ENCODE measurements around the gene FBXO3. TPM values are rescaled to one million over a fixed set of nuclear protein-coding genes. Genes with fewer than 3 reads are reported as not detected.

FBXO3 gene
- total RNA-seq, 4 donors from 2014 or later = 27.3 to 43.9 (median 34.4) TPM

- H3K36me3 ChIP-seq = peaks cover 0 to 61% (median 15%) of the 10 kb centered on the region in 3 donors
- intact Hi-C loops (cut with DNase I) = no loop called here
Measured at GRCh38 chr11:33721426-33721825, 52.9 kb downstream of the FBXO3 start.

GRCh38 chr11:33719587-33719986 lies 54.7 kb downstream of the FBXO3 start:
- DNase-seq = no peak
- intact Hi-C loops (cut with DNase I) = no loop called here
- WGBS, 2 donors = 45 to 47% methylated on average over 5 of the region's 5 CpGs
- Histone ChIP-seq H3K4me3 (no peak overlapping the region), H3K36me3 (peaks cover 2 to 80% (median 15%) of the 10 kb centered on the region in 3 donors), H3K9me3 (no peaks in the 10 kb centered on the region), H3K27ac (peak overlapping the region in 1 of 4 donors; percentile 80), H3K4me1 (peaks cover 36 to 88% (median 65%) of the 10 kb centered on the region in 3 donors), H3K27me3 (no peaks in the 10 kb centered on the region)
- TF ChIP-seq CTCF (IDR thresholded peaks at IDR 0.05) = no peak
- TF ChIP-seq POLR2A (IDR thresholded peaks at IDR 0.05) = no peak

More at GRCh38 chr11:33721426-33721825, 52.9 kb downstream of the FBXO3 start:
- peaks cover 30 to 84% (median 57%) of the 10 kb centered on the region in 3 donors for H3K4me1 ChIP-seq
- H3K27ac ChIP-seq = peak overlapping the region in 3 of 4 donors; percentile 65 to 89 (median 80)
- no peak for DNase-seq
- 22 to 31% methylated on average over 1 of the region's 1 CpG for whole genome bisulfite sequencing, 2 donors
- no peak overlapping the region for H3K4me3 ChIP-seq
- no peak for TF ChIP-seq POLR2A (IDR thresholded peaks at IDR 0.05)
- no peak for TF ChIP-seq CTCF (IDR thresholded peaks at IDR 0.05)
- no peaks in the 10 kb centered on the region for H3K9me3 ChIP-seq
- H3K27me3 ChIP-seq = no peaks in the 10 kb centered on the region

- Histone ChIP-seq H3K9me3 (no peaks in the 10 kb centered on the region), H3K4me1 (peaks cover 25 to 79% (median 54%) of the 10 kb centered on the region in 3 donors), H3K4me3 (no peak overlapping the region), H3K27me3 (no peaks in the 10 kb centered on the region), H3K27ac (no peak overlapping the region), H3K36me3 (peaks cover 2 to 91% (median 15%) of the 10 kb centered on the region in 3 donors)
- no peak for TF ChIP-seq POLR2A (IDR thresholded peaks at IDR 0.05)
- no peak for TF ChIP-seq CTCF (IDR thresholded peaks at IDR 0.05)
- no peak for DNase-seq
- intact Hi-C loops (cut with DNase I) = no loop called here
- WGBS, 2 donors = 76 to 84% methylated on average over 2 of the region's 2 CpGs
Measured at GRCh38 chr11:33718440-33718839, 55.9 kb downstream of the FBXO3 start.

GRCh38 chr11:33716243-33716642 lies 58.1 kb downstream of the FBXO3 start:
- no peaks in the 10 kb centered on the region for H3K27me3 ChIP-seq
- WGBS, 2 donors = 32 to 38% methylated on average over 2 of the region's 2 CpGs
- no peaks in the 10 kb centered on the region for H3K9me3 ChIP-seq
- peaks cover 2 to 98% (median 7%) of the 10 kb centered on the region in 3 donors for H3K36me3 ChIP-seq
- H3K27ac ChIP-seq = peak overlapping the region in 3 of 4 donors; percentile 41 to 67 (median 64)
- TF ChIP-seq CTCF (IDR thresholded peaks at IDR 0.05) = peak in 3 of 6 experiments; percentile 5 to 44 (median 11)
- no peak for TF ChIP-seq POLR2A (IDR thresholded peaks at IDR 0.05)
- H3K4me1 ChIP-seq = peaks cover 9 to 62% (median 33%) of the 10 kb centered on the region in 3 donors
- DNase-seq = no peak
- intact Hi-C loops (cut with DNase I) = no loop called here
- H3K4me3 ChIP-seq = no peak overlapping the region

GRCh38 chr11:33713856-33714398 lies 60.4 kb downstream of the FBXO3 start:
- Histone ChIP-seq H3K4me1 (peaks cover 9 to 50% (median 22%) of the 10 kb centered on the region in 3 donors), H3K27ac (no peak overlapping the region), H3K36me3 (peaks cover 7 to 98% (median 10%) of the 10 kb centered on the region in 3 donors), H3K9me3 (no peaks in the 10 kb centered on the region), H3K27me3 (no peaks in the 10 kb centered on the region), H3K4me3 (no peak overlapping the region)
- TF ChIP-seq CTCF (IDR thresholded peaks at IDR 0.05) (no peak), POLR2A (IDR thresholded peaks at IDR 0.05) (no peak)
- no peak for DNase-seq
- 75 to 89% methylated on average over 4 of the region's 4 CpGs for WGBS, 2 donors
- intact Hi-C loops (cut with DNase I) = no loop called here

Measured in esophagus squamous epithelium (tissue), 5 donors.